ENCODE measurements around the gene DHRS4. TPM values are rescaled to one million over a fixed set of nuclear protein-coding genes. Genes with fewer than 3 reads are reported as not detected.

Gene DHRS4
- total and polyA plus RNA-seq, 9 of the 15 experiments (the other 6 are each of a cell fraction or from before 2014, with no cell fraction given), result 0.51 to 35.9 (median 10.1) TPM

DNA sequence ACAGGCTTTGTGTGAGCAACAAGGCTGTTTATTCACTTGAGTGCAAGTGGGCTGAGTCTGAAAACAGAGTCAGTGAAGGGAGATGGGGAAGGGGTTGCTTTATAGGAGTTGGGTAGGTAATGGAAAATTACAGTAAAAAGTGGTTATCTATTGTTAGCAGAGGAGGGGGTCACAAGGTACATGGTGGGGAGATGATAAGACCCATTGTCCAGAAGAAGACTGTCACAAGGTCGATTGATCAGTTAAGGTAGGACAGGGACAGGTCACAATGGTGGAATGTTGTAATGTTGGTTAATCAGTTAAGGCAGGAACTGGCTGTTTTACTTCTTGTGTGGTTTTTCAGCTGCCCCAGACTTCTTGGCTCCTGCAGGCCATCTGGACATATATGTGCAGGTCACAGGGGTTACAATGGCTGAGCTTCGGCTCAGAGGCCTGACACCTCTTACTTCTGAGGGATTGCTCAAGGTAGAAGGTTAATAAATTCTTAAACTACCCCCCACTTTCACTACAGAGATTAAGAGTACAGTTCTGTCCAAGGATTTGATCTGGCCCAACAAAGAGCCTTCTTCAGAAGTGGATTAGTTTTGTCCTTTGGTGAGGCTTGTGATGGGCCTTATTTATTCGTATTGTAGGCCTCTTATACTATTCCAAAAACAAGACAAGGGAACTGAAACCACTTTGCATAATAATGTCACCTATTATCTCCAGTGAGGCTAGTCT is 13.8 kb upstream of the DHRS4 start (continued):
- TF ChIP-seq, protein P1, sequence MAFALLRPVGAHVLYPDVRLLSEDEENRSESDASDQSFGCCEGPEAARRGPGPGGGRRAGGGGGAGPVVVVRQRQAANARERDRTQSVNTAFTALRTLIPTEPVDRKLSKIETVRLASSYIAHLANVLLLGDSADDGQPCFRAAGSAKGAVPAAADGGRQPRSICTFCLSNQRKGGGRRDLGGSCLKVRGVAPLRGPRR (CRISPR knock-in tag; IDR thresholded peaks at IDR 0.05), result peak; percentile 94
- TF ChIP-seq ZNF184 (CRISPR knock-in tag; IDR thresholded peaks at IDR 0.05) (no peak), RAD51 (IDR thresholded peaks at IDR 0.05; ENCODE audit: borderline replicate concordance, low read depth) (no peak), CREB5 (CRISPR knock-in tag; IDR thresholded peaks at IDR 0.05) (0 out of 2 replicates have a peak, but pooled peaks have one; percentile 57), SRSF3 (IDR thresholded peaks at IDR 0.05; ENCODE audit: insufficient read depth, low read length) (no peak), ELK3 (CRISPR knock-in tag; IDR thresholded peaks at IDR 0.05) (no peak), DPF2 (IDR thresholded peaks at IDR 0.05) (peak; percentile 39; the same call in 1 of the 2 replicates), TAF1 (IDR thresholded peaks at IDR 0.05; ENCODE audit: control insufficient read depth, extremely low read depth, insufficient read depth, low read length, severe bottlenecking) (no peak), MEF2D (tag; conservative IDR thresholded peaks at IDR 0.05; ENCODE audit: low read depth) (peak; percentile 58; the same call in 1 of the 2 replicates), CHCHD3 (CRISPR knock-in tag; IDR thresholded peaks at IDR 0.05) (no peak)
- TF ChIP-seq, protein P2, sequence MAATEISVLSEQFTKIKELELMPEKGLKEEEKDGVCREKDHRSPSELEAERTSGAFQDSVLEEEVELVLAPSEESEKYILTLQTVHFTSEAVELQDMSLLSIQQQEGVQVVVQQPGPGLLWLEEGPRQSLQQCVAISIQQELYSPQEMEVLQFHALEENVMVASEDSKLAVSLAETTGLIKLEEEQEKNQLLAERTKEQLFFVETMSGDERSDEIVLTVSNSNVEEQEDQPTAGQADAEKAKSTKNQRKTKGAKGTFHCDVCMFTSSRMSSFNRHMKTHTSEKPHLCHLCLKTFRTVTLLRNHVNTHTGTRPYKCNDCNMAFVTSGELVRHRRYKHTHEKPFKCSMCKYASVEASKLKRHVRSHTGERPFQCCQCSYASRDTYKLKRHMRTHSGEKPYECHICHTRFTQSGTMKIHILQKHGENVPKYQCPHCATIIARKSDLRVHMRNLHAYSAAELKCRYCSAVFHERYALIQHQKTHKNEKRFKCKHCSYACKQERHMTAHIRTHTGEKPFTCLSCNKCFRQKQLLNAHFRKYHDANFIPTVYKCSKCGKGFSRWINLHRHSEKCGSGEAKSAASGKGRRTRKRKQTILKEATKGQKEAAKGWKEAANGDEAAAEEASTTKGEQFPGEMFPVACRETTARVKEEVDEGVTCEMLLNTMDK (IDR thresholded peaks at IDR 0.05; ENCODE audit: borderline replicate concordance, insufficient read depth, low read depth, low read length, poor library complexity, severe bottlenecking), result no peak
- TF ChIP-seq, protein P3, sequence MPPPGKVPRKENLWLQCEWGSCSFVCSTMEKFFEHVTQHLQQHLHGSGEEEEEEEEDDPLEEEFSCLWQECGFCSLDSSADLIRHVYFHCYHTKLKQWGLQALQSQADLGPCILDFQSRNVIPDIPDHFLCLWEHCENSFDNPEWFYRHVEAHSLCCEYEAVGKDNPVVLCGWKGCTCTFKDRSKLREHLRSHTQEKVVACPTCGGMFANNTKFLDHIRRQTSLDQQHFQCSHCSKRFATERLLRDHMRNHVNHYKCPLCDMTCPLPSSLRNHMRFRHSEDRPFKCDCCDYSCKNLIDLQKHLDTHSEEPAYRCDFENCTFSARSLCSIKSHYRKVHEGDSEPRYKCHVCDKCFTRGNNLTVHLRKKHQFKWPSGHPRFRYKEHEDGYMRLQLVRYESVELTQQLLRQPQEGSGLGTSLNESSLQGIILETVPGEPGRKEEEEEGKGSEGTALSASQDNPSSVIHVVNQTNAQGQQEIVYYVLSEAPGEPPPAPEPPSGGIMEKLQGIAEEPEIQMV (tag; conservative IDR thresholded peaks at IDR 0.05; ENCODE audit: low read depth), result peak; percentile 51; the same call in 1 of the 2 replicates
- TF ChIP-seq, protein P4, sequence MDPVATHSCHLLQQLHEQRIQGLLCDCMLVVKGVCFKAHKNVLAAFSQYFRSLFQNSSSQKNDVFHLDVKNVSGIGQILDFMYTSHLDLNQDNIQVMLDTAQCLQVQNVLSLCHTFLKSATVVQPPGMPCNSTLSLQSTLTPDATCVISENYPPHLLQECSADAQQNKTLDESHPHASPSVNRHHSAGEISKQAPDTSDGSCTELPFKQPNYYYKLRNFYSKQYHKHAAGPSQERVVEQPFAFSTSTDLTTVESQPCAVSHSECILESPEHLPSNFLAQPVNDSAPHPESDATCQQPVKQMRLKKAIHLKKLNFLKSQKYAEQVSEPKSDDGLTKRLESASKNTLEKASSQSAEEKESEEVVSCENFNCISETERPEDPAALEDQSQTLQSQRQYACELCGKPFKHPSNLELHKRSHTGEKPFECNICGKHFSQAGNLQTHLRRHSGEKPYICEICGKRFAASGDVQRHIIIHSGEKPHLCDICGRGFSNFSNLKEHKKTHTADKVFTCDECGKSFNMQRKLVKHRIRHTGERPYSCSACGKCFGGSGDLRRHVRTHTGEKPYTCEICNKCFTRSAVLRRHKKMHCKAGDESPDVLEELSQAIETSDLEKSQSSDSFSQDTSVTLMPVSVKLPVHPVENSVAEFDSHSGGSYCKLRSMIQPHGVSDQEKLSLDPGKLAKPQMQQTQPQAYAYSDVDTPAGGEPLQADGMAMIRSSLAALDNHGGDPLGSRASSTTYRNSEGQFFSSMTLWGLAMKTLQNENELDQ (CRISPR knock-in tag; IDR thresholded peaks at IDR 0.05; ENCODE audit: borderline replicate concordance), result no peak
- TF ChIP-seq, protein P5, sequence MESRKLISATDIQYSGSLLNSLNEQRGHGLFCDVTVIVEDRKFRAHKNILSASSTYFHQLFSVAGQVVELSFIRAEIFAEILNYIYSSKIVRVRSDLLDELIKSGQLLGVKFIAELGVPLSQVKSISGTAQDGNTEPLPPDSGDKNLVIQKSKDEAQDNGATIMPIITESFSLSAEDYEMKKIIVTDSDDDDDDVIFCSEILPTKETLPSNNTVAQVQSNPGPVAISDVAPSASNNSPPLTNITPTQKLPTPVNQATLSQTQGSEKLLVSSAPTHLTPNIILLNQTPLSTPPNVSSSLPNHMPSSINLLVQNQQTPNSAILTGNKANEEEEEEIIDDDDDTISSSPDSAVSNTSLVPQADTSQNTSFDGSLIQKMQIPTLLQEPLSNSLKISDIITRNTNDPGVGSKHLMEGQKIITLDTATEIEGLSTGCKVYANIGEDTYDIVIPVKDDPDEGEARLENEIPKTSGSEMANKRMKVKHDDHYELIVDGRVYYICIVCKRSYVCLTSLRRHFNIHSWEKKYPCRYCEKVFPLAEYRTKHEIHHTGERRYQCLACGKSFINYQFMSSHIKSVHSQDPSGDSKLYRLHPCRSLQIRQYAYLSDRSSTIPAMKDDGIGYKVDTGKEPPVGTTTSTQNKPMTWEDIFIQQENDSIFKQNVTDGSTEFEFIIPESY (CRISPR knock-in tag; IDR thresholded peaks at IDR 0.05), result no peak
